NCI-H128 (cell line): ENCODE results near the gene CFAP58.

Experiments used
- DNase-seq: peaks from one replicate; lab custom pipeline; 2025; ENCODE audit not compliant: unreplicated experiment; lab: John Stamatoyannopoulos, UW

The CFAP58 gene

GRCh38 chr10:104334965-104335650 is 18.5 kb upstream of the CFAP58 start:
- DNase-seq: peak; percentile 12

GRCh38 chr10:104336821-104337467 is 16.7 kb upstream of the CFAP58 start:
- no peak for DNase-seq

- no peak for DNase-seq
Observed at GRCh38 chr10:104337521-104337984, 16.1 kb upstream of the CFAP58 start.

GRCh38 chr10:104337985-104338735 is 15.5 kb upstream of the CFAP58 start, which contains the start of gene ITPRIP:
Gene ITPRIP (minus strand): TSS chr10:104338465. CDS start chr10:104316051, 22,414 bp downstream.
- no peak for DNase-seq

GRCh38 chr10:104339469-104340110 is 14.0 kb upstream of the CFAP58 start:
- no peak for DNase-seq

GRCh38 chr10:104340111-104340526 is 13.5 kb upstream of the CFAP58 start:
- DNase-seq: no peak

- DNase-seq: no peak
Observed at GRCh38 chr10:104340641-104341040, 13.0 kb upstream of the CFAP58 start.

GRCh38 chr10:104342941-104343411 is 10.7 kb upstream of the CFAP58 start:
- DNase-seq: no peak

- no peak for DNase-seq
Observed at GRCh38 chr10:104344219-104344618, 9.4 kb upstream of the CFAP58 start.

GRCh38 chr10:104345515-104345914 is 8.1 kb upstream of the CFAP58 start:
- DNase-seq: no peak

GRCh38 chr10:104345941-104346340 is 7.7 kb upstream of the CFAP58 start:
- DNase-seq: no peak

GRCh38 chr10:104347295-104348045 is 6.2 kb upstream of the CFAP58 start:
- DNase-seq: no peak

GRCh38 chr10:104348601-104349000 is 5.0 kb upstream of the CFAP58 start:
- DNase-seq: no peak

- DNase-seq: no peak
Observed at GRCh38 chr10:104349623-104350126, 4.0 kb upstream of the CFAP58 start.

GRCh38 chr10:104350127-104350635 is 3.5 kb upstream of the CFAP58 start:
- DNase-seq: no peak

GRCh38 chr10:104351061-104351702 is 2.5 kb upstream of the CFAP58 start:
- DNase-seq: no peak

- DNase-seq: no peak
Observed at GRCh38 chr10:104351919-104352318, 1.7 kb upstream of the CFAP58 start.

- no peak for DNase-seq
Observed at GRCh38 chr10:104359811-104360210, 6.2 kb downstream of the CFAP58 start.

GRCh38 chr10:104367904-104368303 is 14.3 kb downstream of the CFAP58 start:
- DNase-seq: no peak

GRCh38 chr10:104368381-104368780 is 14.7 kb downstream of the CFAP58 start:
- no peak for DNase-seq
